K562 (cell line): ENCODE measurements around the gene TEDDM1. TPM values are rescaled to one million over a fixed set of nuclear protein-coding genes. Genes with fewer than 3 reads are reported as not detected.
A peak's percentile ranks its signal among the peaks of the same experiment; 100 is the strongest.

Source experiments
- ATAC-seq: fragments of 200-7000 bp; cut with Tn5 transposase; 3 replicates; pipeline ENCODE4 v1.9.1; 2020; ENCODE audit warnings: moderate library complexity
- BruUV-seq: library from RNA; stranded (reverse); fragments of 400-500 nt; replicated peaks from 2 replicates; lab custom pipeline; 2021; lab: Mats Ljungman, UMichigan
- CTCF ChIA-PET: fragments of 300-600 bp; formaldehyde crosslinking; extraction: SDS; loops from one replicate; lab custom pipeline; 2021; ENCODE audit warnings: low intra/inter-chr PET ratio; lab: Yijun Ruan, JAX
- POLR2A ChIA-PET: fragments of 300-600, 350-650 bp; sonication (Branson Sonifier 250); formaldehyde crosslinking; extraction: SDS; loops from one replicate; lab custom pipeline; 2021; ENCODE audit warnings: antibody characterized with exemption, inconsistent platforms; lab: Yijun Ruan, JAX
- DNase-seq, 4 experiments: peaks; one replicate each; pipeline versions ENCODE4 v3.0.0 to v3.0.0-alpha.2; 2011 to 2018; ENCODE audit warnings: low spot score in 3 of 4, mixed read lengths in 3 of 4; ENCODE audit errors: extremely low read depth in 1 of 4
- FAIRE-seq: peaks from 2 replicates; lab custom pipeline; 2011; peaks lifted over from hg19 to GRCh38; lab: Jason Lieb, UNC
- H2AFZ ChIP-seq: 2 replicates; pipeline ENCODE4 v1.6.0; 2011; ENCODE audit warnings: low read depth, low read length, control low read depth, inconsistent platforms
- H3K27ac ChIP-seq: fragments of 200-600 bp; 3 replicates; pipeline ENCODE4 v1.8.0; 2011; ENCODE audit warnings: low read depth, mild to moderate bottlenecking, control low read depth, inconsistent platforms, low read length, moderate library complexity, mixed read lengths; ENCODE audit errors: extremely low read depth
- H3K27me3 ChIP-seq, 2 experiments: fragments of 300-600 bp in 1 of 2; 2 replicates in 1 of 2; 3 replicates in 1 of 2; pipeline versions ENCODE4 v1.6.0 to v1.8.0; 2011; ENCODE audit warnings: inconsistent platforms in 2 of 2, low read length in 2 of 2, mild to moderate bottlenecking in 1 of 2, mixed read lengths in 1 of 2, moderate library complexity in 1 of 2; ENCODE audit not compliant: control insufficient read depth in 2 of 2, insufficient read depth in 2 of 2
- H3K36me3 ChIP-seq: fragments of 300-600 bp; 3 replicates; pipeline ENCODE4 v1.8.0; 2011; ENCODE audit warnings: mild to moderate bottlenecking, low read length, inconsistent platforms; ENCODE audit not compliant: control insufficient read depth, insufficient read depth
- H3K4me1 ChIP-seq, 2 experiments: fragments of 200-600 bp in 1 of 2; replicated peaks in 1 of 2; 2 replicates in 1 of 2; 3 replicates in 1 of 2; pipeline versions ENCODE4 v1.5.1 to v1.8.0; 2011; ENCODE audit warnings: inconsistent platforms in 2 of 2, low read length in 2 of 2, mild to moderate bottlenecking in 1 of 2, mixed read lengths in 1 of 2, moderate library complexity in 1 of 2; ENCODE audit not compliant: control insufficient read depth in 2 of 2, insufficient read depth in 2 of 2
- H3K4me2 ChIP-seq: 2 replicates; pipeline ENCODE4 v1.6.1; 2011; ENCODE audit warnings: low read length, control low read depth, inconsistent platforms, mixed read lengths; ENCODE audit not compliant: insufficient read depth
- H3K4me3 ChIP-seq: fragments of 200-600 bp; sonication (generic), shearing (Covaris generic); 2 replicates; pipeline ENCODE4 v1.5.1; 2016; ENCODE audit warnings: control low read depth, inconsistent platforms
- H3K79me2 ChIP-seq: fragments of 200-600 bp; 3 replicates; pipeline ENCODE4 v1.8.0; 2011; ENCODE audit warnings: low read length, inconsistent platforms; ENCODE audit not compliant: control insufficient read depth, insufficient read depth
- H3K9ac ChIP-seq, 2 experiments: 2 replicates each; pipeline versions ENCODE4 v1.6.0 to v1.6.1; 2011; ENCODE audit warnings: low read depth in 2 of 2, low read length in 2 of 2, control low read depth in 1 of 2, inconsistent platforms in 1 of 2, mild to moderate bottlenecking in 1 of 2, mixed read lengths in 1 of 2; ENCODE audit not compliant: insufficient read depth in 1 of 2
- H3K9me1 ChIP-seq: one replicate; pipeline ENCODE4 v1.6.0; 2011; ENCODE audit warnings: inconsistent platforms, mild to moderate bottlenecking, low read length, moderate library complexity; ENCODE audit not compliant: control insufficient read depth, insufficient read depth
- H3K9me3 ChIP-seq: replicated peaks from 2 replicates; pipeline ENCODE4 v1.5.1; 2011; ENCODE audit warnings: low read depth, low read length, inconsistent platforms; ENCODE audit not compliant: control insufficient read depth, insufficient read depth
- H4K20me1 ChIP-seq: replicated peaks from 2 replicates; pipeline ENCODE4 v1.6.1; 2011; ENCODE audit warnings: low read length, inconsistent platforms, mixed read lengths; ENCODE audit not compliant: control insufficient read depth, insufficient read depth
- CBX5 ChIP-seq: IDR thresholded peaks from 2 replicates; pipeline ENCODE4 v1.6.1; 2014; ENCODE audit warnings: low read depth, borderline replicate concordance
- CEBPB ChIP-seq: fragments of 450-650 bp; IDR thresholded peaks from 2 replicates; pipeline ENCODE4 v1.6.1; 2016; ENCODE audit warnings: missing genetic modification characterization, missing compliant biosample characterization
- CEBPG ChIP-seq, 3 experiments: fragments of 200-800 bp in 1 of 3; sonication (Bioruptor generic) in 1 of 3; sonication (generic) in 1 of 3; formaldehyde crosslinking in 1 of 3; IDR thresholded peaks in 2 of 3; conservative IDR thresholded peaks in 1 of 3; 2 replicates each; pipeline versions ENCODE4 v1.6.1 to v1.8.0; 2016 to 2022; ENCODE audit warnings: missing compliant biosample characterization in 2 of 3, missing genetic modification characterization in 2 of 3, mild to moderate bottlenecking in 1 of 3, missing genetic modification reagents in 1 of 3
- MAX ChIP-seq: sonication (generic); formaldehyde crosslinking; IDR thresholded peaks from 2 replicates; pipeline ENCODE4 v1.9.0; 2022; ENCODE audit warnings: mild to moderate bottlenecking, missing genetic modification reagents
- PTRF ChIP-seq: fragments of 450-650 bp; IDR thresholded peaks from 2 replicates; pipeline ENCODE4 v1.6.1; 2016; ENCODE audit warnings: mild to moderate bottlenecking, missing genetic modification characterization, missing compliant biosample characterization
- RAD51 ChIP-seq: fragments of 450-650 bp; IDR thresholded peaks from 2 replicates; pipeline ENCODE4 v1.7.1; 2016; ENCODE audit warnings: low read depth, mild to moderate bottlenecking, borderline replicate concordance
- ZEB2 ChIP-seq: fragments of 450-650 bp; IDR thresholded peaks from 2 replicates; pipeline ENCODE4 v1.6.1; 2016
- ZFP36 ChIP-seq: fragments of 150-350 bp; IDR thresholded peaks from 2 replicates; pipeline ENCODE4 v1.6.1; 2018; ENCODE audit warnings: low read length, low read depth; ENCODE audit not compliant: partially characterized antibody
- ZNF23 ChIP-seq: fragments of 250-450 bp; sonication (Bioruptor Pico); IDR thresholded peaks from 2 replicates; pipeline ENCODE4 v1.4.0; 2020; ENCODE audit warnings: mild to moderate bottlenecking
- ZNF75A ChIP-seq: fragments of 450-650 bp; formaldehyde crosslinking; IDR thresholded peaks from 2 replicates; pipeline ENCODE4 v1.4.0; 2020; ENCODE audit warnings: mild to moderate bottlenecking
- WGBS: fragments of 100-300 bp; shearing (Covaris generic); methylation state at CpG from one replicate; pipeline ENCODE4 v1.1.6; 2016; ENCODE audit warnings: low coverage, mixed read lengths; ENCODE audit not compliant: insufficient coverage; ENCODE audit errors: missing lambda C conversion rate; 5-methylcytosine and 5-hydroxymethylcytosine counted together
- in situ Hi-C: fragments of 300-500 bp; cut with MboI; formaldehyde crosslinking; loops from 4 replicates; pipeline ENCODE4 v1.15.0; 2018; ENCODE audit warnings: inconsistent platforms, mixed read lengths
- intact Hi-C: fragments of 100-400 bp; cut with micrococcal nuclease; formaldehyde crosslinking; loops from 2 replicates; pipeline ENCODE4 v1.14.2; 2022
- polyA plus RNA-seq, 8 experiments: library from polyadenylated mRNA; depleted of rRNA in 4 of 8; stranded (reverse) in 5 of 8; unstranded in 3 of 8; fragments of >200 nt; fragmentation: Nextera tagmentation in 2 of 8; fragmentation: Illumina TruSeq in 1 of 8; extraction: Ambion mirVana in 2 of 8; extraction: Trizol in 1 of 8; gene quantifications; 2 replicates each; pipeline versions ENCODE4 v1.2.1 to v1.2.3, GENCODE V29; 2011 to 2014; ENCODE audit warnings: inconsistent platforms in 1 of 8, missing spikeins in 1 of 8
- total RNA-seq, 7 experiments: library from RNA; depleted of rRNA in 6 of 7; stranded (reverse); fragments of >200 nt in 6 of 7; fragmentation: Illumina TruSeq in 2 of 7; extraction: Trizol in 2 of 7; gene quantifications; 2 replicates each; pipeline versions ENCODE4 v1.2.1 to v1.2.3, GENCODE V29; 2011 to 2021; ENCODE audit warnings: low replicate concordance in 1 of 7
- TF ChIP-seq, protein P1 (sequence below), 3 experiments: IDR thresholded peaks in 2 of 3; conservative IDR thresholded peaks in 1 of 3; 2 replicates each; pipeline ENCODE4 v1.5.1; 2011 to 2012; ENCODE audit warnings: low read length in 3 of 3, mild to moderate bottlenecking in 3 of 3, control low read depth in 2 of 3, improper control_type of control experiment in 1 of 3, inconsistent platforms in 1 of 3, low read depth in 1 of 3, mixed read lengths in 1 of 3, moderate library complexity in 1 of 3; ENCODE audit not compliant: insufficient read depth in 2 of 3

TEDDM1 gene
- total and polyA plus RNA-seq, 9 of the 15 experiments (the other 6 are each of a cell fraction or from before 2014, with no cell fraction given): not detected

- ChIA-PET POLR2A (interaction anchor here (0.7 to 1.1 kb wide), 4 partner anchors 12 to 162 kb away, joined by 3 to 4 read pairs (median 3); no protein-coding TSS in a partner anchor), CTCF (no interaction called here)
- H3K36me3 ChIP-seq: no peaks in the 10 kb centered on the region
- peaks cover 8 to 18% of the 10 kb centered on the region in 2 experiments; a peak in 3 of 5 replicates for H3K4me1 ChIP-seq
- in situ Hi-C loops: no loop called here
- TF ChIP-seq ZNF23 (CRISPR knock-in tag) (no peak), ZFP36 (no peak), PTRF (no peak), ZEB2 (no peak), ZNF75A (no peak), MAX (no peak)
- H3K9me3 ChIP-seq: no peaks in the 10 kb centered on the region
- H4K20me1 ChIP-seq: no peaks in the 10 kb centered on the region
- DNase-seq (no peak), ATAC-seq (no peak), FAIRE-seq (no peak)
- H3K9me1 ChIP-seq: no peaks in the 10 kb centered on the region
- no TSS peak for BruUV-seq
- no peak overlapping the region for H3K27ac ChIP-seq
- no peaks in the 10 kb centered on the region for H3K79me2 ChIP-seq
- no peak overlapping the region for H3K9ac ChIP-seq
- 40% methylated on average over 1 of the region's 1 CpG for WGBS
- no peak overlapping the region for H3K4me2 ChIP-seq
- intact Hi-C loops: no loop called here
- H3K4me3 ChIP-seq: no peak overlapping the region
- H3K27me3 ChIP-seq: no peaks in the 10 kb centered on the region
- H2AFZ ChIP-seq: peak overlapping the region; percentile 71
Measured at GRCh38 chr1:182351790-182352364, 48.6 kb downstream of the TEDDM1 start.

GRCh38 chr1:182350839-182351238, 49.6 kb downstream of the TEDDM1 start:
- Histone ChIP-seq H3K27me3 (no peaks in the 10 kb centered on the region), H2AFZ (no peak overlapping the region), H3K9me3 (no peaks in the 10 kb centered on the region), H4K20me1 (no peaks in the 10 kb centered on the region), H3K79me2 (no peaks in the 10 kb centered on the region), H3K9me1 (no peaks in the 10 kb centered on the region), H3K9ac (no peak overlapping the region), H3K4me2 (no peak overlapping the region), H3K36me3 (no peaks in the 10 kb centered on the region), H3K4me3 (no peak overlapping the region), H3K4me1 (peaks cover 8 to 18% of the 10 kb centered on the region in 2 experiments; a peak in 3 of 5 replicates), H3K27ac (no peak overlapping the region)
- intact Hi-C loops: no loop called here
- CTCF ChIA-PET: no interaction called here
- peak; percentile 7; the same call in 2 of the 3 replicates for ATAC-seq
- DNase-seq: no peak
- in situ Hi-C loops: no loop called here
- BruUV-seq: no TSS peak
- POLR2A ChIA-PET: interaction anchor here (1.0 kb wide), 2 partner anchors 13 to 41 kb away, joined by 3 to 4 read pairs; partner anchors contain the start of gene GLUL
- WGBS: 28% methylated on average over 2 of the region's 2 CpGs
- TF ChIP-seq, protein P1, sequence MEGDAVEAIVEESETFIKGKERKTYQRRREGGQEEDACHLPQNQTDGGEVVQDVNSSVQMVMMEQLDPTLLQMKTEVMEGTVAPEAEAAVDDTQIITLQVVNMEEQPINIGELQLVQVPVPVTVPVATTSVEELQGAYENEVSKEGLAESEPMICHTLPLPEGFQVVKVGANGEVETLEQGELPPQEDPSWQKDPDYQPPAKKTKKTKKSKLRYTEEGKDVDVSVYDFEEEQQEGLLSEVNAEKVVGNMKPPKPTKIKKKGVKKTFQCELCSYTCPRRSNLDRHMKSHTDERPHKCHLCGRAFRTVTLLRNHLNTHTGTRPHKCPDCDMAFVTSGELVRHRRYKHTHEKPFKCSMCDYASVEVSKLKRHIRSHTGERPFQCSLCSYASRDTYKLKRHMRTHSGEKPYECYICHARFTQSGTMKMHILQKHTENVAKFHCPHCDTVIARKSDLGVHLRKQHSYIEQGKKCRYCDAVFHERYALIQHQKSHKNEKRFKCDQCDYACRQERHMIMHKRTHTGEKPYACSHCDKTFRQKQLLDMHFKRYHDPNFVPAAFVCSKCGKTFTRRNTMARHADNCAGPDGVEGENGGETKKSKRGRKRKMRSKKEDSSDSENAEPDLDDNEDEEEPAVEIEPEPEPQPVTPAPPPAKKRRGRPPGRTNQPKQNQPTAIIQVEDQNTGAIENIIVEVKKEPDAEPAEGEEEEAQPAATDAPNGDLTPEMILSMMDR (IDR thresholded peaks at IDR 0.05 in 2 of 3, conservative IDR thresholded peaks at IDR 0.05 in 1 of 3; ENCODE audit: insufficient read depth in 2 of 3, low read depth in 1 of 3, low read length in 3 of 3): 0 out of 6 replicates have a peak, but pooled peaks of 1 of the 3 experiments have one; percentile 16
- TF ChIP-seq RAD51 (no peak), CBX5 (no peak), CEBPG (CRISPR knock-in tag; IDR thresholded peaks at IDR 0.05) (no peak), CEBPG (tag; conservative IDR thresholded peaks at IDR 0.05 in 1 of 2, IDR thresholded peaks at IDR 0.05 in 1 of 2) (0 out of 4 replicates have a peak, but pooled peaks of 1 of the 2 experiments have one; percentile 3), CEBPB (tag) (0 out of 2 replicates have a peak, but pooled peaks have one; percentile 32)
- FAIRE-seq: no peak
